GM21737 (cell line): ENCODE data around the gene TST.

Experiments
- ATAC-seq: cut with Tn5 transposase; IDR thresholded peaks from one replicate; pipeline ENCODE4 v1.9.1; 2021; ENCODE audit warnings: mild to moderate bottlenecking, moderate library complexity; ENCODE audit not compliant: unreplicated experiment

TST gene

DNA sequence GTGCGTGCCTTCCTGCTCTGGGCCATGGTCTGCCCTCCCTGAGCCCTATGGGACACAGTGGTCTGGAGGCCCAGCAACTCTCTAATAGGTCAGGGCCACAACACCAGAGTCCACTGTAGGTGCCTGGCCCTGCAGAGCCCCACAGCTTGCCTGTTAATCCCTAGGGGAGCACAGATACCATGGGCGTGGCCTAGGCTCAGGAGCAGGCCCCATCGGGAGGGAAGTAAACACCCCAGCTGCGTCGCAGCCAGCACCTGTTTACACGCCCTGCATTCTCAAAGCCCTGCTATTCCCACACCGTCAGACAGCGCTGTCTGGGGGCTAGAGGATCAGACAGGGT is 34.8 kb upstream of the TST start:
- no peak for ATAC-seq

- no peak for ATAC-seq
Measured at GRCh38 chr22:37053310-37054055, 34.2 kb upstream of the TST start.

DNA sequence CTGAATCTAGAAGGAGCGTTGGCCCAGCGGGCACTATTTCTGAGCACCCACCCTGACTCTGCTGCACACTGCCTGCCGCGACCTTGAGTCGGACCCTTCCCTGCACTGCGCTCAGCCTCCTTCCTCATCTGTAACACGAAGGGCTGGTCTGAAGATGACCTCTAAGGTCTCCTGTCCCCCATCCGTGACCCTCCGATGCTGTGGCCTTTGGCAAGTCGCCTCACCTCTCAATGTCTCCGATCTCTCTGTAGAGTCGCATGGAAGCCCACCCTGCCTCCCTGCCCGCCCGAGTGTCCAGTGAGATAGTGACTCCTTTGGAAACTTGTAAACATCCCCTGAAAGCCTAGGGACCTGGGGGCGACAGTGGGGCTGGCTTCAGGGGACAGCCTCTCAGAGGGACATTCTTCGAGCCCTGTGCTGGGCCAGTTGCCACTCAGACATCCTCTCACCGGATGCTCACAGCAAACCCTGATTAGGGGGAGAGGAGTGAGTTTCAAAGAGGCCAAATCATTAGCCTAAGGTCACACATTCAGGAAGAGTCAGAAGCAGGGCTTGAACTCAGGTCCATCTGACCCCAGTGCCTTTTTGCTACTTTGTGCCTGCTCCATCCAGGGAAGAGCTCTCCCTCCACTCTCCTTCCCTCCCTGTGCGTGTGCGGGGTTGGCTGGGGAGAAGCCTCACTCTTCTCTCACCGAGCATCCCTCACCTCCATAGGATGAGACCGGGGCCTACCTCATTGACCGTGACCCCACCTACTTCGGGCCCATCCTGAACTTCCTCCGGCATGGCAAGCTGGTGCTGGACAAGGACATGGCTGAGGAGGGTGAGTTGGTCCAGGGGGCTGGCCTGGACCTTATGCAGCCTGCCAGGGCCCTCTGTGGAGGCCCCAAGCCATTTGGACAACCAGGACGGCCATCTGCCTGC is 33.4 kb upstream of the TST start:
- ATAC-seq = no peak

- no peak for ATAC-seq
Measured at GRCh38 chr22:37051391-37052385, 32.4 kb upstream of the TST start, which contains the start of gene KCTD17. Gene KCTD17, plus strand, starts transcription at chr22:37051742. Its CDS starts 19 bp downstream, at chr22:37051761.

DNA sequence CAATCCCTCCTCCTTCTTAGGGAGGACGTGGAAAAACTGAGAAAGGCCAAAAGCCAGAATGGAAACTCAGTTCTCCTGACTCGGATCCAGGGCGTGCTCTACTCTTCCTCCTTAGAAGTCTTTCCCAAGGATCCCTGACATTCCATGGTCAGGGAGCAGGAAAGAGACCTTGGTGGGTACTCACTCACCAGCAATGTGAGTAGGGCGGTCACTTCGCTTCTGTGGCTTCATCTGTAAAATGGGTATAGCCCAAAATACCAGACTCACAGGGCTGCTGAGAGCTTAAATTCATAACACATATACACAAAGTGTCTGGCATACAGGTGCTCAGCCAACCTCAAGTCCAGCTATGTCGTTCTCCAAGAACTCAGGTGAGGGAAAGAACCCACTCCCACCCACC is 31.7 kb upstream of the TST start:
- no peak for ATAC-seq

DNA sequence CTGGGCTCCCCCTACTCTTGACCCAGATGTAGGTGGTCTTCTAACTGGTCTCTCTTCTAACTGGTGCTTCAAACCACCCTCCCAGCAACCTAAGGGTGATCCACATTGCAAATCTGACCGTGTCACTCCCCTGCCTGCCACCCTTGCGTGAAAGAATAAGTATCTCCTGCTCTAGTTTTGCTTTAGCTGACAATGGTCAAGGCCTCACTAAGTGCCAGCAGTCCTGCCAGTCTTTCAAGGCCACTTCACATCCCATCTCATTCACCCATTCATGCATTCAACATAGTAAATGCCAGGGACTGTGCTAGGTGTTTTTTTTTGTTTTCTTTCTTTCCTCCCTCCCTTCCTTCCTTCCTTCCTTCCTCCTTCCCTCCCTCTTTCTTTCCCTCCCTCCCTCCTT is 30.0 kb upstream of the TST start:
- ATAC-seq = no peak

GRCh38 chr22:37048133-37048532 is 28.9 kb upstream of the TST start:
- ATAC-seq = no peak

GRCh38 chr22:37047006-37047405 is 27.8 kb upstream of the TST start:
- no peak for ATAC-seq

DNA sequence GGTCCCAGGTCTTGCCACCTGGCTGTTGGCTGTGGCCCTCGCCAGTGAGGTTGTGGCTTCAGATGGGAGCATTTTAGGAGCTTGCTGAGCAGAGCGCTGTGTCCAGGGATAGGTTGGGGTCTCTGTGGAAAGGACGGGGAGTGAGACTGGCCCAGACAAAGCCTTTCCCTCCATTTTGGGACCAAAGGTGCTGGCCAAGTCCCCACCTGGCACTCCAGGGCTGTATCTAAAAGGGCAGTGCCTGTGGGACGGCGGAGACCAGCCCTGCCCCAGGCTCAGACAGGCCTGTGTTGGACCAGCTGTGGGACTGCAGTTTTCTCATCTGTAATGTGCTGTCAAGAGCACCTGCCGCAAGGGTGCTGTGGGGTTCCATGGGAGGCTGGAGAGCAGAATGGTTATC is 27.3 kb upstream of the TST start:
- ATAC-seq = no peak

DNA sequence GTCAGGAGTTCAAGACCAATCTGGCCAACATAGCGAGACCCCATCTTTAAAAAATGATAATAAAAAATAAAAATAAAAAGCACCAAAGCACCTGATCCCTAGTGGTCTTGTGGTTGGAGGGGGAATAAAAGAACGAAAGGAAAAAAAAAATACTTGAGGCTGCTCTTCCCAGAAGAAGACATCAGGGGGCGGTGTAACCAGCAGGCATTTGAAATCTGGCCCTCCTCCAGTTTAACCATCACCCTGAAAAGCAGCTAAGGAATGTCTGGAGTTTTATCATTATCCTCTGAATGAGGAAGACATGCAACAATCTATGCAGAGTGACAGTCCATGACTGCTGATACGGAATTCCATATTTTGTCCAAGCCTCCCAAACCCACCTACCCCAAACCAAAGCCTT is 26.7 kb upstream of the TST start:
- no peak for ATAC-seq

DNA sequence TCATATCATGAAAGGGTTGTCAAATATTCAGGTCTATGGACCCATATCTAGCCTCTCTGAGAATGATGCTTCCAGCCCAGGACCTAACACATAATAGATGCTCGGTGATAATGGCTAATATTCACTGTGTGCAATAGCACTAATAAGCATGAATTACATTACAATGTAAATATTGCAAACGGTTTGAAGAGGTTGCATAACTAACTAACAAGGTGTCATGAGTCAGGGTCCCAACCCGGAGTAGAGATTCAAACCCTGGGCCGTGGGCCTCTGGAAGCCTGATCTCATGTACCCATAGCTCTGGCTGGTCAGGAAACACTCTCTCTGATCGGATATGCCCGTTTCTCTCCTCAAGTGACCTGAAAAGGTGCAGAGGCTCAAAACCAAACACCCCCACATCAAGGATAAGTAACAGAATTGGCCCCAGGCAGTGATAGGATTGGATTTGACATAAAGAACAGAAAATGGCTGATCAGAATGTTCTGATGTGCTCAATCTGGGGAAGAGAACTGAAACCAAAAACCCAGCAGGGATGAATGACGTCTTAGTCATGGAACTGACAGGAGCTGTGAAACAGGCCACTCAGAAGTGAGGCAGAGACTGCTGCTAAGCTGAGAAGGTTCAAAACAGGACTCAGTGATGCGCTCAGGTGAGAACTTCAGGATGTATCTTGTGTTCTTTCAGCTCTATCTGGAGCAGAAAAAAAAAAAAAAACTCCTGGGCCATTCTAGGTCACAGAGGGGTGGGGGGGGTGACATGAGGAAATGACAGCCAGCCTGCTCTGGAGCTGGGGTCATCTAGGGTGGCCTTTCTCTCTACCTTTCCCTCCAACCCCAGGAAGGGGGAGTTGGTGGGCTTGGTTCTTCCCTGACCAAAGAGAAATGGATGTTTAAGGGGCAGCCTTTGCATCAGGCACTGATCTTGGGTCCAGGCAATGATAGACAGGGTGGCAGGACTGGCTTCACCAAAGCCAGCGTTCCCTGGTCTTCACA is 25.7 kb upstream of the TST start:
- no peak for ATAC-seq

DNA sequence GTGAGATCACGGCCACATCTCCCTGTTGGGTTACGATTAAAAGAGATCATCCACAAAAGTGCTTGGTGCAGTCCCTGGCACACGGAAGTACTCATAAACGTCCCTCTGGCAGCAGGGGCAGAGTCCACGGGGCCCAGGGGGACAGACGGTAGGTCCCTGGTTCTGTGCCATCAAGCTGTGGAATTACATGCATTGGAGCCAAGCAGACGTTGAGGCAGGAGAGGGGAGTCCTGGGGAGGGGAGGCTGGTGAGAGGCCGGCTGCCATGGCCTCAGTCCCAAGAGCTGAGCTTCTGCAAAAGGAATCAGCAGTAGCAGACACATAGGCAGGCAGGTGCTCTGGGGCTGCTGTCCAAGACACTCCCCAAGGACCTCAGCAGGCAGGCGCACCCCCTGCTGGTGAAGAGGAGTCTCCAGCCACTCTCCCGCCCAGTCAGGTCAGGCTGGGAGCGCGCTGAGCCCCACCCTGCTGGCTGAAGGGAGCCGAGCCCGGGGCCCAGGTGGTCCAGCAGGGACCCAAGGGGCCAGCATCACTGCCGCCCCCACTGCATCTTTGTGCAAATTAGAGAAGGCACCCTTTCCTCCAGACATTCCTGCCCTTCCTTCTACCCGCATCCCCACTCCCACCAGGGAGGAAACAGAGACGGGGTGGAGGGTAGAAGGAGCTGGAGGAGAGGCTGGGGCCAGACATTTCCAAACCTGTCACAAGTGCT is 24.7 kb upstream of the TST start:
- no peak for ATAC-seq

DNA sequence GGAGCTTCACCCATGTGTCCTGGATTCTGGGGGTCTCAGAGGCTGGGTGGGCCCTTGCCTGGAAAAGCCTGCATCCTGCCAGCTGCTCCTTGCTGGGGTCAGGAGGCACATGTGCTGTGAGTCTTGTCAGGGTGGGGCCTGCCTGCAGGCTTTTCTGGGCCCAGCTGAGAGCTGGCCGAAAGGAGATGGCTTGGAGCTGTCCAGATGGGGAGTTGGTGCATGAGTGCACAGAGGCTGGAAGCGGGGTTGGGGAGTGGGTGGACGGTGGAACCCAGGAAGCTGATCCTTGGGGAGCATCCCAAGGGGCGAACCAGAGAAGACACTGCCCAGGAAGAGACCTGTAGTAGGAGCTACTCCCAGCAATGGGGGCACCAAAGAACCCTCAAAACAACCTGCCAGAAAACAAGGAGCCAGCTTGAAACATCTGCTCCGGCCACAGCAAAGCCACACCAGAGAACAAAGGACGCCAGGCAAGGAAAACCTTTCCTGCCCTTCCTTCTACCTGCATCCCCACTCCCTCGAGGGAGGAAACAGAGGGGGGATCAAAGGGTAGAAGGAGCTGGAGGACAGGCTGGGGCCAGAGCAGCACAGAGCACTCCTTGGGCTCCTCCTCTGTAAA is 24.1 kb upstream of the TST start:
- no peak for ATAC-seq

DNA sequence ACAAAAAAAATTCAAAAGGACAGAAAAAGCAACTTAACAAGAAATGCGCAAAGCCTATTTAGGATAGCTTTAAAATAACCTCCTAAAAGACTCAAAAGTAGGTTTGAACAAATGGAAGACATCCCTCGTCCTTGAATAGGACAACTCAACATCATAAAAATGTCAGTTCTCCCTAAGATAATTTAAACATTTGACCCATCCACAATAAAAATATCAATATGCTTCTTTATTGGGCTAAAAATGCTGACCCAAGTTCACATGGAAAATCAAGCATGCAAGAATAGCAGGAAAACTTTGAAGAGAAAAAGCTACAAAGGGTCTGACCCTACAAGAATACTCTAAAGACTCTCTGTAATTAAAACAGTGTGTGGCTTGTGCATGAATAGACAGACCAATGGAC is 20.2 kb upstream of the TST start:
- no peak for ATAC-seq

GRCh38 chr22:37037669-37038068 is 18.4 kb upstream of the TST start:
- ATAC-seq = no peak

- no peak for ATAC-seq
Measured at GRCh38 chr22:37036655-37037377, 17.6 kb upstream of the TST start.

- no peak for ATAC-seq
Measured at GRCh38 chr22:37033605-37034430, 14.6 kb upstream of the TST start.
